HG03103 (cell line): ENCODE results near the gene TBX1.

Source experiments
- ATAC-seq: cut with Tn5 transposase; IDR thresholded peaks from one replicate; pipeline ENCODE4 v1.9.1; 2021; ENCODE audit warnings: low read depth; ENCODE audit not compliant: unreplicated experiment

The TBX1 gene

DNA sequence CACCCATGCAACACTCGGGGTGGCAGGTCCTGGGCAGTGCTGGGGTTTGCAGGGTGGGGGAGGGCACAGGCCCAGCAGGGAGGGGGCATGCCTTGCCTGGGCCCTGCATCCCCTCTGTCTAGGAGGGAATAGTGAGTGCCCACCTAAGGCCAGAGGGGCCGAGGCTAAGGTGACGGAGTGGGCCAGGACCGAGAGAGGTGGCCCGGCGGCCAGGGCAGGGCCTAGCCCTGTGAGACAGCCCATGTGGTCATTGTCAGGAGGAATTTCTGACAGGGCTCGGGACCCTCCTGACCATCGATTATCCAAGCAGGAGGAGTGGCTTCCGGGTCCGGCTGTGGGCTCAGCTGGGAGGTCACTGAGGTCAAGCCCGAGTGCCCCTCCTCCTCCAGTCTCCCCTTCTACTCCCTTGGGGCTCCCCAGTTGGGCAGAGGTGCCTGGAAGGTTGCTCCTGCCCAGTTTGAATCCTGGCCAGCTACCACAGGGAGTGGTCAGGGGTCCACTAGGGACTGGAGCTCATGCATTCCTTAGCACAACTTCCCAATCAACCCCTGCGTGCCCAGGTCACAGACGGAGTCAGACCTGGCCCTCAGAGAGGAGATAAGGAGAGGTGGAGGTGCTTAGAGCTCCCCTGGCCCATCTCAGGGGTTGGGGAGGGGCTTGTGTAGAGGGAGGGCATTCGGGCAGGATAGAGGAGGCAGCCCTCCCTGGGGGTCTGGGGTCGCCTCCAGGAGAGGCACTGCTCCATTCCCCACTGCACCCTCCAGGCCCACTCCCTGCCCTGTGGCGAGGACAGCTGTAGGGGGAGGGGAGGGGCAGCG lies 22.5 kb upstream of the TBX1 start:
- no peak for ATAC-seq

DNA sequence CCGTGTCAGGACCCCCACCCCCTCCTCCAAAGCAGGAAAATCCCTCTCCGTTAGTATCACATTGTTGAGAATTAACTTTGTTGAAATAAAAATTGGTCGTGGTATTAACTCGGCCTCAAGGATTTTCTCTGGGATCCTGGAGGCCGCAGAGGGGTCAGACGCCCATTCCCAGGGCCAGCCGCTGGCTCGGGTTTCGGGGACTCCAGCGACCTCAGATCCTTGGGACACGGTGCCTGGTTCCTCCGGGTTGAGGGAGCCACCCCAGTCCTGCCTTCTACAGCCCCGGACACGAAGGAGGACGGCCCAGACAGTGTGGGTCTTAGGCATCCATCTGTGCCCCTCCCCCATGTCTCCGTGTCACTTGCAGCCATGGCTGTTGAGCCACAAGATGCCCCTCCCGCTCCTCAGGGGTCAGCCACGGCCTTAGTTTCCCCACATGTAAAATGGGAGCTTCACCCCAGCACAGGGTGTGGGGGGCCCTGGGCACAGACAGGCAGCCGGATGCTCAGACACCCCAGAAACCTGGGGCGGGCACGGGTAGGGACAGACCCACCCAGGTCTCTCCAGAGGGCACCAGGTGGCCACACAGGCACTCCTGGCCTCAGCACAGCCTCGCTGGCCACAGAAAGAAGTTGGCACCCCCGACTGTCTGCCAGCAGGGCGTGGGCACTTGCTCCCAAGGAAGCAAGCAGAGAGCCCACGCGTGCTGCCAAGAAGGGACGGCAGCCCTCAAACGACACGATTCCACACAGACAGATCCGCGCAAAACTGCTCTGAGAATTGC lies 21.7 kb upstream of the TBX1 start:
- ATAC-seq = no peak

DNA sequence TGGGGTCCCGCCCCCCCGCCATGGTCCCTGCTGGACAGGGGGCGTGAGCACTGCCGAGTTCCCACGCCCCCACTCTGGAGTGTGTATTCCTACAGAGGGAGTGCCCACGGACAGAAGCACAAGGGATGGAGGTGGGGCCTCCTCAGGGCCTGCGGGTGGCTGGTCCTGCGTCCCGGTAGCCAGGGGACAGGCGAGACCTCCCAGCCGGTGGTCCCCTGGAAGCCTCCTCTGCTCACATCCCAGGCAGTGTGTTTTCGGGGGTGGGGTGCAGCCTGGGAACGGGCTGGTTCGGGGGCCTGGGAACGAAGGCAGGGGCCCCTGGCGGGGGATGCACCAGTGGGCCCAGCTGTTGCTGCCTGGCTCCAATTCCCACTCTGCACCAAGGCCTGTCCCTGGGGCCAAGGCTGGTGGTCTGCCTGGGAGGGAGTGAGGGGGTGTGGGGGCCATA lies 21.1 kb upstream of the TBX1 start:
- no peak for ATAC-seq

- ATAC-seq = no peak
Observed at GRCh38 chr22:19739911-19740449, 20.6 kb upstream of the TBX1 start.

- ATAC-seq = no peak
Observed at GRCh38 chr22:19740586-19740985, 20.0 kb upstream of the TBX1 start.

DNA sequence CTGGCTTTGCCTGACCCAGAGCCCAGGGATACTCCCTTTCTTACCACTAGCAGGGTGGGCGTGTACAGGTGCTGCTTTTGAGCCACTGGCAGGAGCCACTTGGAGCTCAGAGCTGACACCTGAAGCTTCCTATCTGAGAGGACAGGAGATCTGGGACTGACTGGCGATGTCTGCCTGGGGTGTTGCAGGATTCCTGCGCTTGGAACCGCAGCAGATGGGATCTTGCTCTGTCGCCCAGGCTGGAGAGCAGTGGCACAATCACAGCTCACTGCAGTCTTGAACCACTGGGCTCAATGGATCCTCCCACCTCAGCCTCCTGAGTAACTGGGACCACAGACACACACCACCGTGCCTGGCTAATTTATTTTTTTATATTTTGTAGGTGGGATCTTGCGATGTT lies 19.5 kb upstream of the TBX1 start:
- no peak for ATAC-seq

DNA sequence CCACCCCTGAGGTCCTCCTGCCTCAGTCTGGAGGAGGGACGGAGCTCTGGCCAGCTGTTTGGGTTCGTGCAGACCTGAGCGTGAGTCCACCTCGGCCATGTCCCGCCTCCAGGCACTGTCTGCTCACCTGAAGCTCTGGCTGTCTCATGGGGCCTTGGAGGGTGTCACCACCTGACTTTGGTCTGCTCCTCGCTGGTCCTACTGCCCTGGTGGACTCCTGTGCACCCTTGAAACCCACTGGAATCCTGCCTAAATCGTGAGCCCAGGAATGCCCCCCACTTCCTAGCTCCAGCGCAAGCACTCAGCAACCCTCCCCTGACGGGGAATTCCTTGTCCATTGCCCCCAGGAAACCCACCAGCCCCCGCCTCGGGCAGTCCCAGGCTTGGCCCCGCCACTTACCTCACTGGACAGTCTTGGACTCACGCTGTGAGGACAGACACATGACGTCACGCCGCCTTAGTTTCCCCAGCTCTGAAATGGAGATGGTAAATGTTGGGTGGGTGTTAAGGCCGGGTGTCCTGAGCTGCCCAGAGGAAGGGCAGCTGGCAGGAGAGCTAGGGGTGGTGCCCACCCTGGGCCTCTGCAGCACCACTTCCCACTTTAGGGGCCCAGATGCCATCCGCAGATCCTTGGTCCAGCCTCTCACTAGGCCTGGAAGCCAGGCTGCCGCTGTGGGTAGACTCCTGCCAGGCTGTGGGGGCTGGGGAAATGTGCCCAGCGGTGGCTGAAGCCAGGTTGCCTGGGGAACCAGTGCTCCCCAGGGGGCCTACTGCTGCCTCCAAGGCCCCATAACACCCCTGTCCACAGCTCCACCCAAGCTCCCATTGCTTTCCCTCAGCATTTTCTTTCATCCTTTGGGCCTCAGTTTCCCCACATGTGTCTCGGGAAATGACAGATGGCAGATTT lies 18.2 kb upstream of the TBX1 start:
- ATAC-seq = no peak

DNA sequence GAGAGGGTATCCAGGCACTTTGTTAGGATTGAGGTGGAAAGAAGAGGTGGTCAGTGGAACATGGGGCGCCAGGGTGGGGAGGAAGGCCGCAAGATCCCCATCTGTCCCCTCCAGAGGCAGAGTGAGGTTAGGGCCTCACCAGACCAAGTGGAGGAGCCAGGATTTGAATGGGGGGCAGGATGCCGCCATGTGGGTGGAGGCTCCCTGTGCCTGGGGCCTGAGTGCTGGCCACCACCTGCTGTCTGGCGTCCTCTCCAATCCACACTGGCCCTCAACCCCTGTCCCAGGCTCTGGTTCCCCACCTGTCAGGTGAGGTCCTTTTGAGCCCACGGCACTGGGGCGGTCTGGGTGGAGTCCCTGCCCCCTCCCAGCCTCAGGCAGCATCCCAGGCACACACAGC lies 17.5 kb upstream of the TBX1 start:
- ATAC-seq = no peak

GRCh38 chr22:19743651-19744050 lies 16.9 kb upstream of the TBX1 start:
- no peak for ATAC-seq

DNA sequence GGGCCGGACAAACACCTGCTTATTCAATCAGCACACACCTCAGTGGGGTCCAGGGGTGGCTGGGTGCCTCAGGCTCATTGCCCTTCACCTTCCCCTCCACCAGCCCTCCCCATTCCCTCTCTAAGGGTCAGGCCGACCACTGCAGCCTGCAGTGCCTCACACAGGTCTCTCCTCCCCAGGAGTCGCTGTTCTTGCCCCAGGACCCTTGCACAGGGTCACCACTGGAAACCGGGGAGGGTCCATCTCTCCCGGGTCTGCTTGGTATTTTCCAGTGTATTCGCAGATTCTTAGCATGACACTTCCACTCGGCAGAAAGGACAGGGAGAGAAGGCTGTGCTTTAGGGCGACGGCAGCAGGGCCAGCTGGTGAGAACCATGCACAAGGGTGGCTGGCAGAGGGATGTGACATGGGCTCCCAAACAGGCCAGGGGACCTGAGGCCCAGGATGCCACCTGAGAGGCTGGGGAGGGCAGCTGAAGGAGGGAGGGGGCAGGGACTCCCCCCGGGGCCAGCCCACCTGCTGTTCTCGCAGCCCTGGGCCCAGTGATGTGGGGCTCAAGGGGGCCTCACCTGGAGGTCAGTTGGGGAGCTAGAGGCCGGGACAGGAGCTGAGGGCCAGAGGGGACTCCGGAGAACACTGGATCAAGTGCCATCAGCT lies 16.1 kb upstream of the TBX1 start:
- no peak for ATAC-seq

DNA sequence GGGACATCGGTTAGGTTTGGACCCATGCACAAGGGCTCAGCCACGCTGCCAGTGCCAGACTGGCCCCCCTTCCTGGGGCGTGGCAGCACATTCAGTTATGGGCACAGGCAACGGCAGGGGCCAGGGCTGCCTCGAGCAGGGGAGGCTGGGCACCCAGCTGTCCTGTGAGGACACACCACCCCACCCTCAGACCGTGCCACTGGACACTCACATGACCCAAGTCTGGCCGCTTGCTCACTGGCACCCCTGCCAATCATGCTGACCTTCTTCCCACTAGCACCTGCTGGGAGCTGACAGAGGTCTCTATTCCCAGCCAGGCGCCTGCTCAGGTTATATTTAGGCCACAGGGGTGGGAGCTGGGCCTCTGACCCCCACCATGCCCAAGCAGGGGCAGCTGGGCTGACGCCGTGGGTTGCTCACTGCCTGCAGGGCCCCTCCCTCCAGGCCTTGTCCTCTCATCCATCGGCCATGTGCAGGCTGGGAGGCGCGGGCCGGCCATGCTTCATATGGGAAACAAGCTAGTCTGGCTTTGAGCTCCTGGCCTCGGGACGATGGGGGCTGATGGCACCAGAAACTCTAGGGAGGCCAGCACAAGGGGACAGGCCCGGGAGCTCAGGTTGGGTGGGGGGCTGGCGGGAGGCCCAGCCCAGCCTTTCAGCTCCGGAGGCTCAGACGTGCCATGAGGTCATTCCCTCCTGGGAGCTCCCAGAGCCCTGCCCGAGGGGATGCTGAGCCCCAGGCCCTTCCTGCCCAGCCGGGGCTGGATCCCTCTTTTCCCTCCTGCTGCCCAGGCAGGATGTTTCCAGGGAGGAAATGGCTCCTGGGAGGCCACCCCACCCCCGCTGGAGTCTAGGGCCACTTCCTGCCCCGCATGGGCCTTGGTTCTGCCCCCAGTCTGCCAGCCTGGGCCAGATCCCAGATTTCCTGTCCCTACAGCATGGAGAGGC lies 15.2 kb upstream of the TBX1 start:
- ATAC-seq = no peak

- ATAC-seq = no peak
Observed at GRCh38 chr22:19746726-19747125, 13.9 kb upstream of the TBX1 start.

GRCh38 chr22:19747551-19747950 lies 13.0 kb upstream of the TBX1 start:
- no peak for ATAC-seq

DNA sequence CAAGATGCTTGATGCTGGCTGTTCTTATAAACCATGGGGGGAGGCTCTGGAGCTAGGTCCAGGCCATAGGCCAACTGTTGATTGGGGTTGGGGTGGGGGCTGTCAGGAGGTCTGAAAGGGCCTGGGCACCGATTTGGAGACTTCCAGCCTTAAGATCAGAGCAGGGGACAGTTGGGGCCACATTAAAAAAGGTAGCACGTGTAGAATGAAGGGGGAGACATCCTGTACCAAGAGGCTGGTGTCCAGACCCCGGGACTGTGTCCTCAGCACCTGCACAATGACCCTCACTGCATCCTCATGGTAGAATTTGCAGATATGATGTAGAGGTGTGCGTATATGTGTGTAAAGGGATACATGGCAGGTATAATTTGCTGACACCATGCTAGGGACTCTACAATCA lies 12.4 kb upstream of the TBX1 start:
- no peak for ATAC-seq

DNA sequence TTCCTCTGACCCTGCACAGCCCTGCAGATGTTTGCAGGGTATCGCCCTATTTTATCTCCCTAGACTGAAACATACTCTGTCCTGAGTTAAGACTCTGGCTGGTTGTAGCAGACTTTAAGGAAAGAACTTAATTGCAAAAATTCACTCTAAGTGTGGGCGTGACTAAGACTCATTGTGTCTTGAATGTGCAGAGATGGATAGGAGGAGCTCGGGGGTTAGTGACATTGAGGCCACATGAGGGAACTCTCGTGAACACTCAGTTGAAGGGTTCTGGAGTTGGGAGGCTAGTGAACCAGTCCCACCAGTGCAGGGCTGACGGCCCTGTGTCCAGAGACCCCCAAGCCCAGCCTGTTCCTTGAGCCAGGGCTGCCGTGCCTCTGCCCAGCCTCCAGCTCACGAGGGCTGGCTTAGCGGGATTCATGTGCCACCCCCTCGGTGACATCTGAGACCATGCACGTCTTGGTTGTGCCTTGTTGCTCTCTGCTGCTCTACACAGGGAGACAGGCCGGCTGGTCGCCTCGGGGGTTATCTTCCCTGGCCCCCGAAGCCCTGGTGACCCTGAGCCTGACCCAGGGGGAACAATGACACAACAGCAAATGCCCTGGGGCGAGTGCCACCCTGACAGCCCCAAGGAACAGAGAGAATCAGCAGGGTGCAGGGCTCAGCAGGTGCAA lies 11.4 kb upstream of the TBX1 start:
- no peak for ATAC-seq

GRCh38 chr22:19749876-19750275 lies 10.7 kb upstream of the TBX1 start:
- no peak for ATAC-seq

DNA sequence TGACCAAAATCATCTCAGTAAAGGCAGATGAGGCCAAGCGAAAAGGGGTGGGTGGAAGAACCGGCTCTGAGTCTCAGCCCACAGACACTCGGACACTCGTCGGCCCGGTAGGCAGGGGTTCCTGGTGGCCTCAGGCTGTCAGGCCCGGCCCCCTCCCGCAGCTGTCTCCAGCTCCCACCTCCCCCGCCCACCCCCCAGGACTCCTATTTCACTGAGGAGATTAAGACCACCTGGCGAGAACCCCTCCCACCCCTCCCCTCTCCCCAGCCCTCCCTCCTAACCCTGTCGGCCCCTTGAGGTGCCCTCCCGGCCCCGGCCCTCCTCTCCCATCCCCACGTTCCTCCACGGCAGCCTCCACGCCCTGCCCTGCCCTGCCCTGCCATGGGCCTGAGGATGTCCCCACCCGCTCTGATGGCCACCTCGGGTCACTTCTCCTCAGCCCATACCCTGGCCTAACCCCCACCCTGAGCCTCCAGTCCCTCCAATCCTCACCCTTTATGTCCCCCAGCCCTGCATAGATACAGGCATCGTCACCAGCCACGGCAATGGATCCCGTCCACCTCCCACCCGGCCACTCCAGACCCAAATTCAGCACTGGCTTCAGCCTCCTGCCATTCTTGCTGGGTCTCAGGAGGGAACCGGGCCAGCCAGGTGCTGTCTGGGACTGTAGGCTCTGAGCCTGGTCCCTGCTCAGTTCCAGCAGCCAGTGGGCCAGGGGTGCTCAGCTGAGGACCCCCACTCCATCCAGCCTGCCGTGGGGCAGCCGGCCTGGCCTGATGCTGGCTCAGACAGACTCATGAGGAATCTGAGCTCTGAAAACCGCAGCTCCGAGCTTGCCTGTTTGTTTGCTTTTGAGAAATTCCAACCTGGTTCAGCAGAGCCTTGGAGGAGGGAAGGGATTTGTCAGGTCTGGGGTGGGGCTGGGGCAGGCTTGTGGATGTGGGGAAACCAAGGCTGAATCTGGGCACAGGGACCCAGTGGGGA lies 9.8 kb upstream of the TBX1 start:
- no peak for ATAC-seq
